BE2C (cell line): ENCODE data around the gene CDKN1C. TPM values are rescaled to one million over a fixed set of nuclear protein-coding genes. Genes with fewer than 3 reads are reported as not detected.

Experiments
- DNase-seq: peaks from one replicate; pipeline ENCODE4 v3.0.0-alpha.2; 2020
- H3K27me3 ChIP-seq: fragments of 250-450 bp; sonication (Bioruptor Pico); 2 replicates; pipeline ENCODE4 v1.5.1; 2020; ENCODE audit warnings: mild to moderate bottlenecking
- H3K36me3 ChIP-seq: fragments of 250-450 bp; sonication (Bioruptor Pico); 2 replicates; pipeline ENCODE4 v1.5.1; 2020; ENCODE audit warnings: mild to moderate bottlenecking
- H3K4me1 ChIP-seq: fragments of 250-450 bp; sonication (Bioruptor Pico); 2 replicates; pipeline ENCODE4 v1.5.1; 2020
- H3K4me3 ChIP-seq: 2 replicates; pipeline ENCODE4 v1.5.1; 2011; ENCODE audit warnings: low read depth, low read length
- H3K9me3 ChIP-seq: fragments of 250-450 bp; sonication (Bioruptor Pico); 2 replicates; pipeline ENCODE4 v1.5.1; 2020
- CTCF ChIP-seq: IDR thresholded peaks from 2 replicates; pipeline ENCODE4 v1.5.1; 2012; ENCODE audit warnings: mild to moderate bottlenecking, low read depth, low read length
- polyA plus RNA-seq: library from polyadenylated mRNA; unstranded; fragments of >200 nt; gene quantifications from one replicate; pipeline ENCODE4 v1.2.1, GENCODE V29; 2012; ENCODE audit warnings: low read depth, missing spikeins; ENCODE audit not compliant: insufficient read length, insufficient read depth

The CDKN1C gene
- 3.6 TPM for polyA plus RNA-seq

GRCh38 chr11:2885678-2886081, at the start of gene CDKN1C:
Gene CDKN1C, minus strand, starts transcription at chr11:2885775. Its CDS starts 319 bp downstream, at chr11:2885456.
- Histone ChIP-seq H3K36me3 (no peaks in the 10 kb centered on the region), H3K4me1 (no peaks in the 10 kb centered on the region), H3K9me3 (peaks cover 5% of the 10 kb centered on the region; the same call in 1 of the 2 replicates), H3K27me3 (peaks cover 16% of the 10 kb centered on the region), H3K4me3 (peak within 1 kb of the TSS; percentile 16; the same call in 1 of the 2 replicates)
- peak; percentile 71 for DNase-seq
- TF ChIP-seq CTCF: no peak

GRCh38 chr11:2934611-2935239, 49.1 kb upstream of the CDKN1C start:
- DNase-seq: no peak
- Histone ChIP-seq H3K36me3 (no peaks in the 10 kb centered on the region), H3K9me3 (no peaks in the 10 kb centered on the region), H3K4me1 (no peaks in the 10 kb centered on the region), H3K4me3 (no peak overlapping the region), H3K27me3 (peaks cover 10% of the 10 kb centered on the region)
- TF ChIP-seq CTCF: no peak

GRCh38 chr11:2934021-2934550, 48.5 kb upstream of the CDKN1C start:
- Histone ChIP-seq H3K36me3 (no peaks in the 10 kb centered on the region), H3K9me3 (no peaks in the 10 kb centered on the region), H3K4me3 (no peak overlapping the region), H3K27me3 (peaks cover 14% of the 10 kb centered on the region), H3K4me1 (no peaks in the 10 kb centered on the region)
- TF ChIP-seq CTCF: no peak
- DNase-seq: no peak

- Histone ChIP-seq H3K4me3 (no peak overlapping the region), H3K36me3 (no peaks in the 10 kb centered on the region), H3K4me1 (no peaks in the 10 kb centered on the region), H3K9me3 (no peaks in the 10 kb centered on the region), H3K27me3 (peaks cover 20% of the 10 kb centered on the region)
- TF ChIP-seq CTCF: no peak
- DNase-seq: no peak
Measured at GRCh38 chr11:2933375-2934020, 47.9 kb upstream of the CDKN1C start.

- no peaks in the 10 kb centered on the region for H3K36me3 ChIP-seq
- DNase-seq: no peak
- no peaks in the 10 kb centered on the region for H3K4me1 ChIP-seq
- TF ChIP-seq CTCF: no peak
- H3K9me3 ChIP-seq: no peaks in the 10 kb centered on the region
- H3K4me3 ChIP-seq: no peak overlapping the region
- peaks cover 27% of the 10 kb centered on the region for H3K27me3 ChIP-seq
Measured at GRCh38 chr11:2932850-2933251, 47.3 kb upstream of the CDKN1C start.
